Fibroblast of pulmonary artery (primary cell): Measurements from ENCODE around the gene CRB1.

Experiments used
- DNase-seq: peaks from one replicate; pipeline ENCODE4 v3.0.0-alpha.2; 2010; ENCODE audit warnings: low read depth
- H3K4me3 ChIP-seq: replicated peaks from 2 replicates; pipeline ENCODE4 v1.5.1; 2011; ENCODE audit warnings: low read depth, mild to moderate bottlenecking, control low read depth, low read length, moderate library complexity
- TF ChIP-seq, protein P1 (sequence below): IDR thresholded peaks from 2 replicates; pipeline ENCODE4 v1.5.1; 2011; ENCODE audit warnings: mild to moderate bottlenecking, control low read depth, low read length, inconsistent platforms; ENCODE audit errors: missing control alignments

CRB1 gene

GRCh38 chr1:197321811-197322210, 53.8 kb downstream of the CRB1 start:
- DNase-seq = no peak
- TF ChIP-seq, protein P1, sequence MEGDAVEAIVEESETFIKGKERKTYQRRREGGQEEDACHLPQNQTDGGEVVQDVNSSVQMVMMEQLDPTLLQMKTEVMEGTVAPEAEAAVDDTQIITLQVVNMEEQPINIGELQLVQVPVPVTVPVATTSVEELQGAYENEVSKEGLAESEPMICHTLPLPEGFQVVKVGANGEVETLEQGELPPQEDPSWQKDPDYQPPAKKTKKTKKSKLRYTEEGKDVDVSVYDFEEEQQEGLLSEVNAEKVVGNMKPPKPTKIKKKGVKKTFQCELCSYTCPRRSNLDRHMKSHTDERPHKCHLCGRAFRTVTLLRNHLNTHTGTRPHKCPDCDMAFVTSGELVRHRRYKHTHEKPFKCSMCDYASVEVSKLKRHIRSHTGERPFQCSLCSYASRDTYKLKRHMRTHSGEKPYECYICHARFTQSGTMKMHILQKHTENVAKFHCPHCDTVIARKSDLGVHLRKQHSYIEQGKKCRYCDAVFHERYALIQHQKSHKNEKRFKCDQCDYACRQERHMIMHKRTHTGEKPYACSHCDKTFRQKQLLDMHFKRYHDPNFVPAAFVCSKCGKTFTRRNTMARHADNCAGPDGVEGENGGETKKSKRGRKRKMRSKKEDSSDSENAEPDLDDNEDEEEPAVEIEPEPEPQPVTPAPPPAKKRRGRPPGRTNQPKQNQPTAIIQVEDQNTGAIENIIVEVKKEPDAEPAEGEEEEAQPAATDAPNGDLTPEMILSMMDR = no peak
- no peak overlapping the region for H3K4me3 ChIP-seq

- peak; percentile 42 for DNase-seq
- TF ChIP-seq, protein P1 = peak; percentile 70
- no peak overlapping the region for H3K4me3 ChIP-seq
These were observed 59.8 kb downstream of the CRB1 start for GRCh38 chr1:197327776-197328364.

GRCh38 chr1:197330213-197330612, 62.2 kb downstream of the CRB1 start:
- no peak overlapping the region for H3K4me3 ChIP-seq
- TF ChIP-seq, protein P1 = no peak
- DNase-seq = no peak

DNA sequence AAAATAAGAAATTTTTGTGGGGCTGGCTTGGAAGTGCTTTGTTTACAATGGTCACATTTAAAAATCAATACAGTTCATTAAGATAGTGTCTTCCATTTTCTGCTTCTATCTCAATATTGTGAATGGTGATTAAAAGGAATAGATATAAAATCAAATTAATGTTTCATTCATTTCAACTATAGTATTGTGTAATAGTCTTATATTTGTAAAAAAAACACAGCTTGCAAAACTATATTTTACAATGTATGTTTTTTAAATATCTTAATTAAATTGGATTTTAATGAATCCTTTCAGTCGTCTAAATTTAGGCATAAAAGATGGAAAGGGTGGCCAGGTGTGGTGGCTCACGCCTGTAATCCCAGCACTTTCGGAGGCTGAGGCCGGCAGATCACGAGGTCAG, 63.5 kb downstream of the CRB1 start:
- no peak for DNase-seq
- H3K4me3 ChIP-seq = no peak overlapping the region
- TF ChIP-seq, protein P1 = no peak

- DNase-seq = no peak
- H3K4me3 ChIP-seq = no peak overlapping the region
- TF ChIP-seq, protein P1 = no peak
These were observed 65.0 kb downstream of the CRB1 start for GRCh38 chr1:197333041-197333440.

DNA sequence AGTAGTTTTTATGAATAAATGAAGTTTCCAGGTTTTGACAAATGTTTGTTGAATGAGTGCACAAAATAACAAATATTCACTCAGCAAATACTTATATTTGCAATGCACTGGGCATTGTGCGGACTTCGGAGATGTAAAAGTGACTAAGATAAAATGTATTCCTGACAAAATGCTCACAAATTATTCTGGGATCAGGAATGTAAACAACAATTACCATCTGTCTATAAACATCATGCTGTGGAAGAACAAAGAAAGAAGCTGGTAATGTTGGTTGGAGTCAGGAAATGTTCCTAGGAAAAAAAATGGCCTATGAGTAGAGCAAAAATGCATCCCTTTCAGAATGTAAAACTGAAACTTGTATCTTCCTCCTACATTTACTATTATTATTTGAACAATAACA, 68.5 kb downstream of the CRB1 start:
- TF ChIP-seq, protein P1 = no peak
- no peak overlapping the region for H3K4me3 ChIP-seq
- DNase-seq = no peak
